Dedifferentiated amniotic fluid mesenchymal stem cell (primary cell): ENCODE data around the gene RCAN2.
"Not testable (repeated sequence)": the region's sequence is repeated elsewhere in the genome, so short reads cannot be mapped to it uniquely, and the experiment has no call there.

Source experiments
- DNase-seq: peaks from one replicate; pipeline ENCODE4 v3.0.0-alpha.2; 2016; ENCODE audit errors: extremely low spot score

Gene RCAN2

DNA sequence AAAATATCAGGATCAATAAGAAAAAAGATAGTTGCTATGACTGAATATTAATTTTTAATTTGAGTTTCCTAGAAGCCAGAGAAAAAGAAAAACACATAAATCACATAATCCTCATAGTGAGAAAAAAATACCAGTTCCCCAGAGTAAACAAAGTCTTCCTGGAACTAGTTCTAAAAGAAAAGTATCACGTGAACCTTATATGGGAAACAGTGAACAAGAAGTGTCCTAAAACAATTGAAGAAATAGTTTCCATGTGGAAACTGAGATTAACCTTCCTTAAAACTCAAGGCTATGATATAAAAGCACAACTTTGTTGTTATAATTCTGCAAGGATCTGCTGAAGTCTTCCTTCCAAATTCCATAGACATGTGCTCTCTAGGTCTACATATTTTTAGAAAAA, 50.6 kb downstream of the RCAN2 start:
- DNase-seq, result no peak

DNA sequence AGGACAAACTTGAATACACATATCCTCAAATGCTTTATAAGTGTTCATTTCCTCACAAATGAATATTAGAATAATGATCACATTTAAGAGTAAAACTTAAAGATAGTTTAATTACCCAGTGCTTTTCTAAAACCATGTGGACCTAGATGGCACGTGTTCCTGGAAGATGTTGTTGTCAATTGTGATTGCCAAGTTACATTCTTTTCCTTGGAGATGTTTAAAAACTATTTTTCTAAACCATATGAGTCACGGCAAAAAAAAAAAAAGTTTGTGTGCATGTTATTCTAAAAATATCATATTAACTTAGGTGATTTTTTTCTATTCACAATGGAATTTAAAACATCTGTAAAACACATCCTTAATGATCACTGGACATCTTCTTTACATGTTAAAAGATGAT, 51.1 kb downstream of the RCAN2 start:
- DNase-seq, result peak; percentile 67

DNA sequence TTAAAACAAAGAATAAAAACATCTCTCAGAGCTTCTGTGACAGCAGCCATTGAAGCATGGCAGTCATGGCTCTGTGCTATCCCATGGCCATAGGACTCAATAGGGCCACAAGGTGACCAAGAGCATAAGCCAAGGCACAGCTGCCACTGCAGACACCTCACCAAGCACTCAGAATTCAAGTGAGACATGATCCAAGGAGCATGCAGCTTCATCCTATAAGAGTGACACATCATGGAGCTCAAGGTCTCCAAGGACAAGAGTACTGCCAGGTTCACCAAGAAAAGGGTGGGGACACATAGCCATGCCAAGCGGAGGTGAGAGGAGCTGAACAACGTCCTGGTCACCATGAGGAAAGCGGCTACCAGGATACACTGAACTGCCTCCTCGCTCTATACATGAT, 53.0 kb downstream of the RCAN2 start:
- DNase-seq, result no peak

DNA sequence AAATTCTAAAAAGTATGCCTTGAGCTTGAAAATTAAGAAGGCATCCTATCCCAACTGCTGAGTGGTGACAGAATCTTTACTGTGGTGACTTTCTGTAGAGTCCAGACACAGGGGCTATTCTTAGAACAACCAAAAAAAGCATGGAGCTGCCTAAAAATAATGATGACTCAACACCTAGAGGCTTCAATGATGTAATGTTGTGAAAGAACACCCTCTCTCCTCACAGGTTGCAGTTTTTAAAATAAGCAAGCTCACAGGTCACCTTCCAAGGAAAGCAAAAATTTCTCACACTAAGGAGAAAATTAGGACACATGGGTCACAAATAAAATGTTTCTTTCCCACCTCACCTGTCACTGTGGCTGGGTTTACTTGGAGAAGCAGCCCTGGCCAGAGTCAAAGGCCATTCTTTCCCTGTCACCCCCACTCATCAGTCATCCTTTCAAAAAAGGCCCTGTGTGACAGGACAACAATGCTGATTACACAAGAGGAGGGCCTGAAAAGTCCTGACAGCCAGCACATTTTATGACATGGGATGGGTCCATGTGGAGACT, 53.5 kb downstream of the RCAN2 start:
- peak; percentile 82 for DNase-seq

DNA sequence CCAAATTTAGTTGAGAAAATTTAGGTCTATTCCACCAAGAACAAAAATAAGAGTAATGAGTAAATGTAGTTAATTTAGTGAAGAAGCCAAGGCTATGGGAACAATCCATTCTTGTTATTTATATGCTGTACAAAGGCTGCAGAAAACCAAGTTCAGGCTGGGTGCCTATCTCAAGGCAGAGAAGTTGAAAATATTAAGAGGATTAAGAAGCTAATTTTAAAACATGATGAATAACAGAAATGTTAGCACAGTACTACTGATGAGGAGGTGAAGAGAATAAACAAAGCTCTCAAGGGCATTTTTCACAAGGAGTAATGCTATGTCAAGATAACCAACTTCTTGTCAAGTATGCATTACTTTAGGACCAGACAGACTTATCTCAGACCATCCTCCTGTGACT, 68.6 kb downstream of the RCAN2 start:
- no peak for DNase-seq

DNA sequence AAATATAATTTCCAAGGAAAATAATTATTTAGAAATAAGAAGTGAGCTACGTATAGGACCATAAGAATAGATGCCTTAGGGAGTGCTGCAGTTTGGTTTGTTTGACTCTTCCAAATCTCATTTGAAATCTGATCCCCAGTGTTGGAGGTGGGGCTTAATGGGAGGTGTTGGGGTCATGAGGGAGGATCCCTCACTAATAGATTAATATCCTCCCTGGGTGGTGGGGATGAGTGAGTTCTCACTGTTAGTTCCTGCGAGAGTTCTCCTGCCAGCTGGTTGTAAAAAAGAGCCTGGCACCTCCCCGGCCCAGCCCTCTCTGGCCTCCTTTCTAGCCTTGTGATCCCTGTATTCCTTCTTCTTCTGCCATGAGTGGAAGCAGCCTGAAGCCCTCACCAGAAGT, 69.3 kb downstream of the RCAN2 start:
- DNase-seq, result no peak

DNA sequence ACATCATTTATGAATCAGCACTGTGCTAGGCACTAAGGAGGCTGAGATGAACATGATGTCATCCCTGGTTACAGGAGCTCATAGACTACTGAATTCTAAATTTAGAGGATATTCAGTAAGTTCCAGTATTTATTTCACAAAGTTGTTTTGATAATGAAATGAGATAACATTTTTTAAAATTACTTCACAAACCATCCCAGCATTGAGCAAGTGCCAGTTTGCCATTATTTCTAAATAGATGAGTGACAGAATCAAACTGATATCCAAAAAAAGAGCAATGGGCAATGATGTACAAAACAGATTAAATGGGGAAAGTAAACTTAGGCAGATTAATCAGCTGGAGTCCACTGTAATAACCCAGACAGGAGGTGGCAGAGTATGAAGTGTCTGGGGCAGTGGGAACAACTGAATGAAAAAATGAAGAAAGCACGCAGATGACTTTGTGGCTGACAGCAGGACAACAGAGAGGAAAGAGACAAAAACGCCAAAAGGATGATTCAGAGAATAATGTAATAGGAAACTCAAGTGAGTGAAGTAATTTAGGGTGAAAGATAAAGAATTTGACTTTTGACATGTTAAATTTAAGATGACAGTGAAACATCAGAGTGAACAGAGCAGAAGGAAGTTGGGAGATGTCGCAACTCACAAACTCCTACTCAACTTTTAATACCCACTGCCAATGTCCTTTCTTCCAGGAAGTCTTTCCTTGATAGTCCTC, 70.2 kb downstream of the RCAN2 start:
- DNase-seq, result no peak

DNA sequence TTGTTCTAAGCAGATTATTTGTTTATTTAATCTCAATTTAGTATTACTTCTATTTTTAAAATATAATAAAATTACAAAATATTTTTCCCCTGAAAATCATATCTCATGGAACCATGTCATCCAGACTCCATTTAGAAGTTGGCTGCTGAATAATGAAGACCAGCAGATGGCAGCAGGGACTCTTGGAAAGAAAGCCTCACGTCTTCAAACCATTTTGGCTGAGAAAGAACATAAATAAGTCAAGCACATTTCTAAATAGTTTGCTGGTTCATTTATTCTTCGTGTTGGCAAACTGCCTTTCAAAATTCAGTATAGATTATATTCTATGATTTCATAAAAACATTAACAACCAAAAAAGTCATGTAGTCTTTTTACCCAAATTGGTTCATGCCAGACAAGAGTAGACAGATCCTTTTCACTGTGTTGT, 71.7 kb downstream of the RCAN2 start:
- peak; percentile 92 for DNase-seq

DNA sequence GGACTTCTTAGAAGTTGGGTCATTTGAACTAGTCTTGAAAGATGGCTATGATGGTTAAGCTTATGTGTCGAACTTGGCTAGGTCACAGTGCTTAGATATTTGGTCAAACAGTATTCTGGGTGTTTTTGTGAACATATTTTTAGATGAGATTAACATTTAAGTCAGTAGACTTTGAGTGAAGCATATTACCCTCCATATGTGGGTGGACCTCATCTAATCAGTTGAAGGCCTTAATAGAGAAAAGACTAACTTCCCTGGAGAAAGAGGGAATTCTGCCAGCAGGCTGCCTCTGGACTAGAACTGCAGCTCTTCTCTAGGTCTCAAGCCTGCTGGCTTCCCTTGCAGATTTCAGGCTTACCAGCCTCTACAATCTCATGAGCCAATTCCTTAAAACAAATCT, 76.9 kb downstream of the RCAN2 start:
- no peak for DNase-seq

DNA sequence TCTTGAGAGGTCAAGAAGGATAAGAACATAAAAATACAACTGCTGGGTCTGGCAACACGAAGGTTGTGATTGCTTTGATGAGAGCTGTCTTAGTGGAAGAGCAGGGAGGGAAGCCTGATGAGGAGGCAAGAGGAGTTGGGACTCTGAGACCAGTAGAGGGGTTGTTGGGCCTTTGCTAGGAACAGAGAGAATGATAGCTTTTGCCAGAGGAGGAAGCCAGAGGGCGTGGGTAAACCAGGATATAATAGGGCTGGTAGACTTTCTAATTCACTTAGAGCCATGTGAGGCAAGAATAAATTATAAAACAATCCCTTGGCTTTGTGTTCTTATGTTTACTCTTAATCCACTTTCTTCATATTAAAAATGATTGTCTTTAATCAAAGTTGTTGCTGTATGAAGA, 78.6 kb downstream of the RCAN2 start:
- no peak for DNase-seq

DNA sequence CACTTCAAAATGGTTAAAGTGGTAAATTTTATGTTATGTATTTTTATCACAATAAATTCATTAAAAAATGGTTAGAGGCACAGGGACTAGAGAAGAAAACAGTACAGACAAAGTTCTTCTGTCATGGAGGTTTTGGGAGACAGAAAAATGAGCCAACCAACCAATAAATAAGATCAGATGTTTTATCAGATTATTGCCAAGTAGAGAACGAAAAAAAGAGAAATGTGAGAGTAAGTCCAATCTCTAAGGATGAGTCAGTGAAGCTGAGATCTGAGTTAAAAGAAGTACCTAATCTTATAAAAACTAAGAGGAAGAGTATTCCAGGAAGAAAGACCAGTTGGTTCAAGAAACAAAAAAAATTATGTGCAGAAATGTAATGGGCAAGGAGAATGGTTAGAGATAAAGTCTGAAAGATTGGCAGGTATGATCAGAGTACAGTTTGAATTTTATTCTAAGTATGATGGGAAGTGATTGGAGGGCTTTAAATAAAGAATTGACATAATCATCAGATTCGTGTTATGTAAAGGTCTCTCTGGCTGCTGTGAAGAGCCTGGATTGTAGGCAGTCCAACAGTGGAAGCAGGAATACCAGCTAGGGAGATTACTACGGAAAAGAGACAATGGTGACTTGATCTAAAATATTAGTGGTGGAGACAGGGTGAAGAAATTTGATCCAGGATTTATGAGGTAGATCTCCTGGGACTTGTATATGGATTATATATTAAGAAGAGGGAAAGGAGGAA, 79.6 kb downstream of the RCAN2 start:
- no peak for DNase-seq

DNA sequence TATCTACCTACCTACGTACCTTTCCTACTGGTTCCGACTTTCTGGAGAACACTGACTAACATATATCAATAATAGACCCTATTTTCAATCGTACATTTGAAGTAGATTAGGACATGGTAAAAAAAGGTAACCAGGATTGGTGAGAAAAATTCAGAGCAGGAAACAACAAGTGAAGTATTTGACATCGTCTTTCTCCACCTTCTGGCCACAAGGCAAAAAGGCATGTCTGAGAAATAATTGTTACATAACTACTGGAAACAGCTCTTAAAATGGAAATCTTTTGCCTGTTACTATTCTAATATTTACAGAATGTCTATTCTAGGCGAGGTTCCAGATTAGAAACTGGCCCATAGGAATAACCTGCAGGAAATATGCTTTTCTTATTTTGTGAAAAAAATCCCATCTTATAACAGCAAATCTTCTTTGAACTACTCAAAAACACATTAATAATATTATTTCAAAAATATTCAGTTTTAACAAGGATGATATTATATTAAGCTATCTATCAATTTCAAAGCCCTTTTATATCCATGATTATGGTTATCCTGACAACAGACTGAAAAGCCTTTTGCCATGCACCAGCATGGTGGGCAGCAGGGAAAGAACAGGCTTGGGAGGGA, 80.8 kb downstream of the RCAN2 start:
- DNase-seq, result peak; percentile 61

DNA sequence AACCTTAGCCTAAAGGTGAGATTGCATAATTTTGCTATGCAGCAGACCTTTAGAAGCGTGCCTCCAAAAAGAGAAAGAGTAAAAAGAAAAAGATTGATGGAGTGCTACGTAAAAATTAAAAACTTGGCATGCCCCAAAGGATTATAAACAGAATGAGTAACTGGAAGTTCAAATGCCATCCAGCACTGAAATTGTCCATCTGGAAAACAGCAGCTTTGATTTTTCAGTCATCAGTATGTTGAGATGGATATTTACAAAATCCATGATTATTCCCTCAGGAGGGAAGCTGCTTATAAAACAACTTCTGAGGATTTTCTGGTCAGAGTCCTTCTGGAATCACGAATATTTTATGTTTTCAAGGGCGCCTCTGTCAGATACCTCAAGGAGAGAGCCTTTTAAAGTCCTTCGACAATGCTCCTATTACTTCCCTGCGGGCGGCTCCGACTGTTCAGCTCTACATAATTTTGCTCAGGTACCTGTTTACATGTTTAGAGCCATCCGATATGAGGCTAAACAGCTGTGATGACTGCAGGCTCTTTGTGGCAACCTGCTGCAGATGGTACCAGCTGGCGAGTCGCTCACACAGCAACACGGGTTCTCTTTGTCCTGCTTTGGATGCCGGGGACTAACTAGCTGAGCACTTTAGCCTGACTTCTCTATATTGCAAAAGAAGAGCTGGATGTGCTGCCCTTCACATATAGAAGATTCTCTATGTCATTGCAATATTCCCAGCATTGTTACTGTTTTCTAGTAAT, 83.3 kb downstream of the RCAN2 start:
- DNase-seq, result no peak

DNA sequence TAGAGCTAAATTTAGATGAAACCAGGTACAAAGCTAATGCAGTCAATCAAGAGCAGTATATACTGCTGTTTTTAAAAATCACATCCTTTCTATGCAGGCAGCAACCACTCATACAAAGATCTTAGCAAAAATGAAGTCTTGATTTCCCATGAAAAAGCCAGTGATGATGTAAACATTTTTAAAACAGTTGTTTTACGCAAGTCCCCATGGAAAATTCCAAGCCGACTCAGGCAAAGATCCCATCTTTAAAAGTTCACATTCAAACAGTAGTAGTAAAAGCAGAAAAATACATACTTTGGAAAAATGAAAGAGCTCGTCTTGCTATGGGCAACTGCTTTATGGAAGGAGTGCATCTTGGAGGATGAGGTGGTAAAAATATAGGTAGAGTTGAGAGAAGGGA, 84.0 kb downstream of the RCAN2 start:
- no peak for DNase-seq

DNA sequence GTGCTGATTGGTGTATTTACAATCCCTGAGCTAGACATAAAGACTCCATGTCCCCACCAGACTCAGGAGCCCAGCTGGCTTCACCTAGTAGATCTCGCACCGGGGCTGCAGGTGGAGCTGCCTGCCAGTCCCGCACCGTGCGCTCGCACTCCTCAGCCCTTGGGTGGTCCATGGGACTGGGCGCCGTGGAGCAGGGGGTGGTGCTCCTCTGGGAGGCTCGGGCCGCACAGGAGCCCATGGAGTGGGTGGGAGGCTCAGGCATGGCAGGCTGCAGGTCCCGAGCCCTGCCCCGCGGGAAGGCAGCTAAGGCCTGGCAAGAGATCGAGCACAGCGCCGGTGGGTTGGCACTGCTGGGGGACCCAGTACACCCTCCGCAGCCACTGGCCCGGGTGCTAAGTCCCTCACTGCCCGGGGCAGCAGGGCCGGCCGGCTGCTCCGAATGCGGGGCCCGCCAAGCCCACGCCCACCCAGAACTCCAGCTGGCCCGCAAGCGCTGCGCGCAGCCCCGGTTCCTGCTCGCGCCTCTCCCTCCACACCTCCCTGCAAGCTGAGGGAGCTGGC, 85.5 kb downstream of the RCAN2 start:
- not testable (repeated sequence) for DNase-seq

DNA sequence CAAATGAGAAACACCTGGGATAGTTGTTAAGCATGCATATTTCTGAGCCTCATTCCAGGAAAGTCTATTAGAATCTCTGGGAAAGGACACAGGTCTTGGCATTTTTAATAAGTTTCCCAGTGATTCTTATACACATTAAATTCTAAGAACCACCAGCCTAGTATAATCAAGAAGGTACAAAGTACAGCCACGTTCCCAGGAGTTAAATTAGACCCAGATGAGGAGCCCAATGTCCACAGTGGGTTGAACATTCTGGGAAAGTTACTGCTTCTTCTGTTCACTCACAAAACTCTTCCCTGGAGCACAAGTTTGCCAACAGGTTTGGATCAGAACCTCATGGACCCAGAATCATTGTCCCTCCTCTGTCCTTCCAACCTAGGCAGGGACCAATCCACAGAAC, 90.4 kb downstream of the RCAN2 start:
- DNase-seq, result no peak

DNA sequence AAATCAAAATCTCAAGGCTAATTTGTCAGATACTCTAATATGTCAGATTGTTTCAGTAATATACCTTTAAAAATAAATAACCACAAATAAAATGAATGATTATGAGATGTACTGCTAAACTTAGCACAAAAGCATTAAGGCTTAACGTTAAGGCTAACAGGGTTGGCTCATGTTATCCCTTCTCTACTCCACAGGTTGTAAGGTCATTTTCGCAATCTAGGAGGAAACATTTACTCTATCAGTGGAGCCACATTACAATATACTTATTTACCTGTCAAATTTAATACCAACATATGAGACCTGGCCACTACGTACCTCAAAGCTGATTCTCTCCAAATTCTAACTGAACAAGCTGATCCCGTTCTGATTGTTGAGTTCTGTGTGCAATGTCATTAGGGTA, 95.7 kb downstream of the RCAN2 start:
- no peak for DNase-seq

DNA sequence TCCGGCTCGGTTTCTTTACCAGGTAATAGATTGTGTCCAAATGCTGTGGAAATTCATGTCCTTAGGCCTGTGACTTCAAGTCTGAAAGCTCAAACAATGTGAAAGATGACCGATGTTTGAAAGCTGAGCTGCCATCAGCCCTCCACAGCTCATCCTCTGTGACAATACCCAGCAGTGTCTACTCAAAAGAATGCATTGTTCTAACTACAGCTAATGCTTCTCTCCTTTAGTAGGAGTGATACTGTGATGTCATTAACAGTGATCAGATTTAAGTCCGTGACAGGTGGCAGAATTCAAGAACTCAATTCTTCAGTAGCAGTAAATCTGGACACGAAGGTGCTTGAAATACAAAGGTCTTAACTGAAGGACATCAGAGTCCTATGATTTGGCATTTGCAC, 97.3 kb downstream of the RCAN2 start:
- DNase-seq, result no peak

DNA sequence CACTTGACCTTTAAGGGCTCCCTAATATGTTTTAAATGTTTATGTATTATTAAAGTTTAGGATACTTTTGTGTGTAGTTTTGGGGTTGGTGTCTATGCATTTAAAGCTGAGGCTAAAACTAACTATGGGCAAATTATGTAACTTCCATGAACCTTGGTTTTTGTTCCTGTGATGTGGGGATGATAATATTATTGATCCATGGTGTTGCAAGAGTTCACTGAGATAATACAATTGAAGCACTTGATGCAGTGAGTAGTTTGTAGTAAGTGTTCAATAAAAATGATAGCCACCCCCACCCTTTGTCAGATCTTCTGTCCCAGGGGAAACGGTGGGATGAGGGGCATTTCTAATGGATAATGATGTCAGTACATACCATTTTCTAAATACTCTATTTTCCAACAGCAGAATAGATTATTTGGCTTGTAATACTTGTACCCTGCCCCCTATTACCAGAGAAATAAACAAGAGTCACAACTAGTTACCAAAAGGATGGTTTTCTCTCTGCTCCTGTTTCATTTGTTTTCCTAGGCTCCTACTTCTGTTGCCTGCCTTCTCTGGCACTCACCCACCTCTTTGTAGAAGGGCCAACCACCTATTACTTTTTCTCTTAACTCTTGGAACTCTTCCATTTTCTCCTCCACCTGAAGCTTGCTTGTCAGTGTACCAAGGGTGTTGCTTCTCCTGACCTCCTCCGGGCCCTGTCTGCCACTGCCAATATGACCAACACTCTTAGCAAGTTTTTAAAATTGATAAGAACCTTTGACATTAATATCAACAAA, 97.9 kb downstream of the RCAN2 start:
- DNase-seq, result no peak

DNA sequence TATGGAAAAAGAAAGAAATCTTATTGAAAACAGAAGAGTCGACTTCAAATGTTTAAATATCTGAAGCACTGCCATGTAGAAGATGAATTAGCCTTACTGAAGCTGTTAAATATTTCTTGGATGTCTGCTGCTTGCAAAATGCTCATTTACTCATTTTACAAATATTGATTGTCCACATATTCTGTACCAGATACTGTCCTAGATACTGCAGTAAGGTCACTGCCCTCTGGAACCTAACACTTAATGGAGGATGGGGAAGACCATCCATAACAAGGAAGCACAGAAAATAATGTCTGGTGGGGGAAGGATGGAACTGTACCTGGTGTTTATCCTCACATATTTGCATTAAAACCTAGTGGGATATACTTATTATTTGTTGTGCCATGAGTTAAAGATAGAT, 99.0 kb downstream of the RCAN2 start:
- DNase-seq, result no peak
